Liver (tissue), 9 donors: Measurements from ENCODE around the gene MUC6. TPM values are rescaled to one million over a fixed set of nuclear protein-coding genes. Genes with fewer than 3 reads are reported as not detected.

ENCODE experiments used
- DNase-seq: peaks from one replicate; pipeline ENCODE4 v3.0.0-alpha.2; 2017; ENCODE audit warnings: low spot score
- H3K27ac ChIP-seq, 2 donors: one replicate each; pipeline ENCODE4 v1.7.0; 2013; ENCODE audit warnings: inconsistent platforms in 2 of 2, low read length in 2 of 2, control low read depth in 1 of 2, low read depth in 1 of 2, mild to moderate bottlenecking in 1 of 2
- H3K27me3 ChIP-seq, 4 donors: one replicate each; pipeline versions ENCODE4 v1.6.1 to v1.7.0; 2013; ENCODE audit warnings: low read length in 3 of 4, inconsistent platforms in 1 of 4, mild to moderate bottlenecking in 1 of 4, moderate library complexity in 1 of 4; ENCODE audit not compliant: control insufficient read depth in 4 of 4, insufficient read depth in 4 of 4
- H3K36me3 ChIP-seq, 4 donors: one replicate each; pipeline versions ENCODE4 v1.6.1 to v1.7.0; 2013; ENCODE audit warnings: low read length in 3 of 4, mild to moderate bottlenecking in 3 of 4, low read depth in 1 of 4, moderate library complexity in 1 of 4; ENCODE audit not compliant: control insufficient read depth in 4 of 4, insufficient read depth in 3 of 4
- H3K4me1 ChIP-seq, 4 donors: one replicate each; pipeline versions ENCODE4 v1.6.1 to v1.7.0; 2013; ENCODE audit warnings: low read length in 3 of 4, mild to moderate bottlenecking in 3 of 4, moderate library complexity in 1 of 4; ENCODE audit not compliant: control insufficient read depth in 4 of 4, insufficient read depth in 4 of 4
- H3K4me3 ChIP-seq, 3 donors: one replicate each; pipeline versions ENCODE4 v1.6.1 to v1.7.0; 2013; ENCODE audit warnings: low read length in 3 of 3, control low read depth in 1 of 3, low read depth in 1 of 3, mild to moderate bottlenecking in 1 of 3
- H3K9ac ChIP-seq, 2 donors: one replicate each; pipeline ENCODE4 v1.7.0; 2013; ENCODE audit warnings: low read length in 2 of 2, mild to moderate bottlenecking in 2 of 2, moderate library complexity in 2 of 2, control low read depth in 1 of 2, low read depth in 1 of 2
- H3K9me3 ChIP-seq, 4 donors: one replicate each; pipeline versions ENCODE4 v1.6.1 to v1.7.0; 2013; ENCODE audit warnings: low read length in 3 of 4; ENCODE audit not compliant: control insufficient read depth in 4 of 4
- EGR1 ChIP-seq, 2 donors: IDR thresholded peaks; 2 replicates each; pipeline ENCODE4 v1.6.1; 2016 to 2018; ENCODE audit warnings: antibody characterized with exemption in 2 of 2, low read depth in 2 of 2
- FOXA1 ChIP-seq: IDR thresholded peaks from 2 replicates; pipeline ENCODE4 v1.6.1; 2016; ENCODE audit warnings: antibody characterized with exemption
- FOXA2 ChIP-seq: IDR thresholded peaks from 2 replicates; pipeline ENCODE4 v1.6.1; 2016; ENCODE audit warnings: antibody characterized with exemption
- GABPA ChIP-seq, 2 donors: IDR thresholded peaks in 1 of 2; conservative IDR thresholded peaks in 1 of 2; 2 replicates each; pipeline ENCODE4 v1.6.1; 2016; ENCODE audit warnings: antibody characterized with exemption in 2 of 2, mild to moderate bottlenecking in 1 of 2, moderate library complexity in 1 of 2
- HNF4A ChIP-seq, 2 donors: conservative IDR thresholded peaks; 2 replicates each; pipeline ENCODE4 v1.6.1; 2016; ENCODE audit warnings: antibody characterized with exemption in 2 of 2, mild to moderate bottlenecking in 2 of 2
- HNF4G ChIP-seq: IDR thresholded peaks from 2 replicates; pipeline ENCODE4 v1.6.1; 2016; ENCODE audit warnings: antibody characterized with exemption
- JUND ChIP-seq, 2 donors: IDR thresholded peaks; 2 replicates each; pipeline ENCODE4 v1.6.1; 2016; ENCODE audit warnings: antibody characterized with exemption in 2 of 2
- NR2F2 ChIP-seq: IDR thresholded peaks from 2 replicates; pipeline ENCODE4 v1.6.1; 2016; ENCODE audit warnings: antibody characterized with exemption
- RAD21 ChIP-seq, 2 donors: IDR thresholded peaks; 2 replicates each; pipeline ENCODE4 v1.6.1; 2016; ENCODE audit warnings: antibody characterized with exemption in 2 of 2, mild to moderate bottlenecking in 2 of 2
- RXRA ChIP-seq, 2 donors: IDR thresholded peaks; 2 replicates each; pipeline ENCODE4 v1.6.1; 2017 to 2018; ENCODE audit warnings: antibody characterized with exemption in 2 of 2, mild to moderate bottlenecking in 1 of 2
- SP1 ChIP-seq: IDR thresholded peaks from 2 replicates; pipeline ENCODE4 v1.6.1; 2018; ENCODE audit warnings: antibody characterized with exemption, mild to moderate bottlenecking
- YY1 ChIP-seq: IDR thresholded peaks from 2 replicates; pipeline ENCODE4 v1.6.1; 2016; ENCODE audit warnings: antibody characterized with exemption, mild to moderate bottlenecking
- WGBS: extraction: QIAGEN DNeasy Blood & Tissue Kit; methylation state at CpG from one replicate; pipeline ENCODE4 v1.1.7; 2013; 5-methylcytosine and 5-hydroxymethylcytosine counted together
- polyA plus RNA-seq, 2 donors: library from polyadenylated mRNA; stranded (reverse) in 1 of 2; unstranded in 1 of 2; fragments of 200-250 nt in 1 of 2; fragments of >200 nt in 1 of 2; fragmentation: Nextera tagmentation in 1 of 2; extraction: Ambion mirVana in 1 of 2; gene quantifications; one replicate each; pipeline versions ENCODE4 v1.2.1 to v1.2.3, GENCODE V29; 2013 to 2015
- total RNA-seq, 2 donors: library from RNA; depleted of rRNA; stranded (reverse); fragments of >200 nt; gene quantifications; one replicate each; pipeline ENCODE4 v1.2.3, GENCODE V29; 2014
- TF ChIP-seq, protein P1 (sequence below): fragments of 150-350 bp; IDR thresholded peaks from 2 replicates; pipeline ENCODE4 v1.5.1; 2017; ENCODE audit warnings: improper control_type of control experiment, low read depth, low read length; ENCODE audit not compliant: missing input control
- TF ChIP-seq, protein P2 (sequence below): IDR thresholded peaks from 2 replicates; pipeline ENCODE4 v1.6.1; 2016; ENCODE audit warnings: antibody characterized with exemption, mild to moderate bottlenecking
- TF ChIP-seq, protein P3 (sequence below): IDR thresholded peaks from 2 replicates; pipeline ENCODE4 v1.6.1; 2016; ENCODE audit warnings: antibody characterized with exemption
- TF ChIP-seq, protein P4 (sequence below): IDR thresholded peaks from 2 replicates; pipeline ENCODE4 v1.6.1; 2016; ENCODE audit warnings: antibody characterized with exemption
- TF ChIP-seq, protein P5 (sequence below): IDR thresholded peaks from 2 replicates; pipeline ENCODE4 v1.6.1; 2016; ENCODE audit warnings: antibody characterized with exemption
- donor health status: healthy.
- donor health status: healthy.
- donor health status: healthy.
- donor health status: healthy.
- donor health status: healthy.

MUC6 gene
- total and polyA plus RNA-seq, 4 donors = 0.05 to 0.54 (median 0.18) TPM

DNA sequence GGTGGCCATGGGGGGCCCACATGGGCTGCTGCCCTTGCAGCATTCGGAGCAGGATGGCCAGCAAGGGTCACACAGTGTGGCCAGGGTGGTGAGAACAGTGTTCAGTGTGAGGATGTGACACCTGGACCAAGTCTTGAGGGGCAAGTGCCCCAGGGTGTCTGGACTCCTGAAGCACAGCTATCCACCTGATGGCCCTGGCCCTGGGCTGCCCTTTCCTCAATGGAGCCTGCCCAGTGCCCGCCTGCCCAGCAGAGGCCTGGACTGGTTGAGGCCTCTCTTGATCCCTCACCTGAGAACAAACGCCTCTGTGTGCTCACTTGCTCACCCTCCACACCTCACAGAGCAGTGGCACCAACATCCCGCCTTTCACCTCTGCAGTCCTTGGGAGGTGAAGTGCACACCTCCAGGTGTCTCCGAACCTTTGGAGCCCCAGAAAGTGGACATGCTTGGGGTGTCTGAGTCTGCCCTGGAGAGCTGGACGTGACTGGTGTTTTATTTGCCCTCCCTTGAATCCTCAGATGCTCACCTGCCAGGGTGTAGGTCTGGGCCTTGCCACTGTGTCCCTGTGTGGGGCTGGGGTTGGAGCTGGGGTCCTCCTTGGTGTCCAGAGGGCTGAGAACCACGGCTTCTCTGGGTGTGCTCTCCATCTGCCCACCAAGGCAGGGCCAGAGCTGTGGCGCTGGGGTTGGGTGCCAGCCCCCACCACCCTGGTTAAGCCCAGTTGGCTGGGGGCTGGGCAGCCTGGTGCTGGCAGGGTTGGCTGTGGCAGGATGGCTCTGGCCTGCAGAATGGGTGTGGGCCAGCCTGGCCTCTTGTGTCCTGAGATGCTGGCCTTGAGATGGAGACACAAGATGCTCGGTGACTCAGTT is 34.3 kb upstream of the MUC6 start:
- no peaks in the 10 kb centered on the region for H3K27me3 ChIP-seq
- DNase-seq = no peak
- TF ChIP-seq JUND (IDR thresholded peaks at IDR 0.05) = no peak
- no peak for TF ChIP-seq FOXA2
- no peak for TF ChIP-seq EGR1 (IDR thresholded peaks at IDR 0.05; ENCODE audit: low read depth in 2 of 2)
- no peak for TF ChIP-seq YY1
- TF ChIP-seq, protein P1, sequence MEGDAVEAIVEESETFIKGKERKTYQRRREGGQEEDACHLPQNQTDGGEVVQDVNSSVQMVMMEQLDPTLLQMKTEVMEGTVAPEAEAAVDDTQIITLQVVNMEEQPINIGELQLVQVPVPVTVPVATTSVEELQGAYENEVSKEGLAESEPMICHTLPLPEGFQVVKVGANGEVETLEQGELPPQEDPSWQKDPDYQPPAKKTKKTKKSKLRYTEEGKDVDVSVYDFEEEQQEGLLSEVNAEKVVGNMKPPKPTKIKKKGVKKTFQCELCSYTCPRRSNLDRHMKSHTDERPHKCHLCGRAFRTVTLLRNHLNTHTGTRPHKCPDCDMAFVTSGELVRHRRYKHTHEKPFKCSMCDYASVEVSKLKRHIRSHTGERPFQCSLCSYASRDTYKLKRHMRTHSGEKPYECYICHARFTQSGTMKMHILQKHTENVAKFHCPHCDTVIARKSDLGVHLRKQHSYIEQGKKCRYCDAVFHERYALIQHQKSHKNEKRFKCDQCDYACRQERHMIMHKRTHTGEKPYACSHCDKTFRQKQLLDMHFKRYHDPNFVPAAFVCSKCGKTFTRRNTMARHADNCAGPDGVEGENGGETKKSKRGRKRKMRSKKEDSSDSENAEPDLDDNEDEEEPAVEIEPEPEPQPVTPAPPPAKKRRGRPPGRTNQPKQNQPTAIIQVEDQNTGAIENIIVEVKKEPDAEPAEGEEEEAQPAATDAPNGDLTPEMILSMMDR = no peak
- TF ChIP-seq, protein P2, sequence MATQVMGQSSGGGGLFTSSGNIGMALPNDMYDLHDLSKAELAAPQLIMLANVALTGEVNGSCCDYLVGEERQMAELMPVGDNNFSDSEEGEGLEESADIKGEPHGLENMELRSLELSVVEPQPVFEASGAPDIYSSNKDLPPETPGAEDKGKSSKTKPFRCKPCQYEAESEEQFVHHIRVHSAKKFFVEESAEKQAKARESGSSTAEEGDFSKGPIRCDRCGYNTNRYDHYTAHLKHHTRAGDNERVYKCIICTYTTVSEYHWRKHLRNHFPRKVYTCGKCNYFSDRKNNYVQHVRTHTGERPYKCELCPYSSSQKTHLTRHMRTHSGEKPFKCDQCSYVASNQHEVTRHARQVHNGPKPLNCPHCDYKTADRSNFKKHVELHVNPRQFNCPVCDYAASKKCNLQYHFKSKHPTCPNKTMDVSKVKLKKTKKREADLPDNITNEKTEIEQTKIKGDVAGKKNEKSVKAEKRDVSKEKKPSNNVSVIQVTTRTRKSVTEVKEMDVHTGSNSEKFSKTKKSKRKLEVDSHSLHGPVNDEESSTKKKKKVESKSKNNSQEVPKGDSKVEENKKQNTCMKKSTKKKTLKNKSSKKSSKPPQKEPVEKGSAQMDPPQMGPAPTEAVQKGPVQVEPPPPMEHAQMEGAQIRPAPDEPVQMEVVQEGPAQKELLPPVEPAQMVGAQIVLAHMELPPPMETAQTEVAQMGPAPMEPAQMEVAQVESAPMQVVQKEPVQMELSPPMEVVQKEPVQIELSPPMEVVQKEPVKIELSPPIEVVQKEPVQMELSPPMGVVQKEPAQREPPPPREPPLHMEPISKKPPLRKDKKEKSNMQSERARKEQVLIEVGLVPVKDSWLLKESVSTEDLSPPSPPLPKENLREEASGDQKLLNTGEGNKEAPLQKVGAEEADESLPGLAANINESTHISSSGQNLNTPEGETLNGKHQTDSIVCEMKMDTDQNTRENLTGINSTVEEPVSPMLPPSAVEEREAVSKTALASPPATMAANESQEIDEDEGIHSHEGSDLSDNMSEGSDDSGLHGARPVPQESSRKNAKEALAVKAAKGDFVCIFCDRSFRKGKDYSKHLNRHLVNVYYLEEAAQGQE = no peak
- no peak for TF ChIP-seq HNF4A (conservative IDR thresholded peaks at IDR 0.05)
- no peak for TF ChIP-seq FOXA1
- TF ChIP-seq, protein P3, sequence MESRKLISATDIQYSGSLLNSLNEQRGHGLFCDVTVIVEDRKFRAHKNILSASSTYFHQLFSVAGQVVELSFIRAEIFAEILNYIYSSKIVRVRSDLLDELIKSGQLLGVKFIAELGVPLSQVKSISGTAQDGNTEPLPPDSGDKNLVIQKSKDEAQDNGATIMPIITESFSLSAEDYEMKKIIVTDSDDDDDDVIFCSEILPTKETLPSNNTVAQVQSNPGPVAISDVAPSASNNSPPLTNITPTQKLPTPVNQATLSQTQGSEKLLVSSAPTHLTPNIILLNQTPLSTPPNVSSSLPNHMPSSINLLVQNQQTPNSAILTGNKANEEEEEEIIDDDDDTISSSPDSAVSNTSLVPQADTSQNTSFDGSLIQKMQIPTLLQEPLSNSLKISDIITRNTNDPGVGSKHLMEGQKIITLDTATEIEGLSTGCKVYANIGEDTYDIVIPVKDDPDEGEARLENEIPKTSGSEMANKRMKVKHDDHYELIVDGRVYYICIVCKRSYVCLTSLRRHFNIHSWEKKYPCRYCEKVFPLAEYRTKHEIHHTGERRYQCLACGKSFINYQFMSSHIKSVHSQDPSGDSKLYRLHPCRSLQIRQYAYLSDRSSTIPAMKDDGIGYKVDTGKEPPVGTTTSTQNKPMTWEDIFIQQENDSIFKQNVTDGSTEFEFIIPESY = no peak
- TF ChIP-seq GABPA (IDR thresholded peaks at IDR 0.05 in 1 of 2, conservative IDR thresholded peaks at IDR 0.05 in 1 of 2) = no peak
- TF ChIP-seq, protein P4, sequence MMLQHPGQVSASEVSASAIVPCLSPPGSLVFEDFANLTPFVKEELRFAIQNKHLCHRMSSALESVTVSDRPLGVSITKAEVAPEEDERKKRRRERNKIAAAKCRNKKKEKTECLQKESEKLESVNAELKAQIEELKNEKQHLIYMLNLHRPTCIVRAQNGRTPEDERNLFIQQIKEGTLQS = no peak
- TF ChIP-seq, protein P5, sequence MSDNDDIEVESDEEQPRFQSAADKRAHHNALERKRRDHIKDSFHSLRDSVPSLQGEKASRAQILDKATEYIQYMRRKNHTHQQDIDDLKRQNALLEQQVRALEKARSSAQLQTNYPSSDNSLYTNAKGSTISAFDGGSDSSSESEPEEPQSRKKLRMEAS = no peak
- TF ChIP-seq SP1 = no peak
- no peak for TF ChIP-seq NR2F2
- no peak for TF ChIP-seq HNF4G
- TF ChIP-seq RXRA (IDR thresholded peaks at IDR 0.05) = no peak
- TF ChIP-seq RAD21 (IDR thresholded peaks at IDR 0.05) = no peak

More for the DNA sequence above, 34.3 kb upstream of the MUC6 start:
- Histone ChIP-seq H3K9ac (no peak overlapping the region), H3K9me3 (no peaks in the 10 kb centered on the region), H3K4me1 (peaks cover 0 to 6% (median 3%) of the 10 kb centered on the region in 4 donors), H3K36me3 (no peaks in the 10 kb centered on the region), H3K4me3 (no peak overlapping the region), H3K27ac (no peak overlapping the region)
- WGBS = 72% methylated on average over 9 of the region's 9 CpGs
